ENCODE measurements around the gene STXBP6.

The STXBP6 gene

GRCh38 chr14:24794644-24795305 is 255.2 kb downstream of the STXBP6 start:
- DNase-seq (ENCODE audit: low read depth): no peak
- no peak for TF ChIP-seq CTCF (IDR thresholded peaks at IDR 0.05; ENCODE audit: insufficient read depth, low read depth, low read length, missing control alignments)
- no peak overlapping the region for H3K4me3 ChIP-seq (ENCODE audit: low read length)

- DNase-seq (ENCODE audit: low read depth): no peak
- no peak for TF ChIP-seq CTCF (IDR thresholded peaks at IDR 0.05; ENCODE audit: insufficient read depth, low read depth, low read length, missing control alignments)
- H3K4me3 ChIP-seq (ENCODE audit: low read length): no peak overlapping the region
Observed at GRCh38 chr14:24790196-24790595, 259.8 kb downstream of the STXBP6 start.

GRCh38 chr14:24789378-24789884 is 260.5 kb downstream of the STXBP6 start:
- DNase-seq (ENCODE audit: low read depth): no peak
- H3K4me3 ChIP-seq (ENCODE audit: low read length): no peak overlapping the region
- no peak for TF ChIP-seq CTCF (IDR thresholded peaks at IDR 0.05; ENCODE audit: insufficient read depth, low read depth, low read length, missing control alignments)

GRCh38 chr14:24785698-24786097 is 264.2 kb downstream of the STXBP6 start:
- no peak overlapping the region for H3K4me3 ChIP-seq (ENCODE audit: low read length)
- TF ChIP-seq CTCF (IDR thresholded peaks at IDR 0.05; ENCODE audit: insufficient read depth, low read depth, low read length, missing control alignments): no peak
- no peak for DNase-seq (ENCODE audit: low read depth)

- no peak overlapping the region for H3K4me3 ChIP-seq (ENCODE audit: low read length)
- no peak for DNase-seq (ENCODE audit: low read depth)
- TF ChIP-seq CTCF (IDR thresholded peaks at IDR 0.05; ENCODE audit: insufficient read depth, low read depth, low read length, missing control alignments): no peak
Observed at GRCh38 chr14:24784981-24785380, 265.0 kb downstream of the STXBP6 start.

GRCh38 chr14:24783791-24784190 is 266.2 kb downstream of the STXBP6 start:
- DNase-seq (ENCODE audit: low read depth): no peak
- TF ChIP-seq CTCF (IDR thresholded peaks at IDR 0.05; ENCODE audit: insufficient read depth, low read depth, low read length, missing control alignments): no peak
- no peak overlapping the region for H3K4me3 ChIP-seq (ENCODE audit: low read length)

- TF ChIP-seq CTCF (IDR thresholded peaks at IDR 0.05; ENCODE audit: insufficient read depth, low read depth, low read length, missing control alignments): no peak
- DNase-seq (ENCODE audit: low read depth): no peak
- no peak overlapping the region for H3K4me3 ChIP-seq (ENCODE audit: low read length)
Observed at GRCh38 chr14:24780281-24780680, 269.7 kb downstream of the STXBP6 start.
